HL-60 (cell line): Measurements from ENCODE around the gene MIEN1.

Experiments used
- CTCF ChIP-seq: IDR thresholded peaks from one replicate; pipeline ENCODE4 v1.5.1; 2011; ENCODE audit warnings: low read length, control low read depth, inconsistent platforms; ENCODE audit not compliant: insufficient read depth
- POLR2AphosphoS5 ChIP-seq: IDR thresholded peaks from 2 replicates; pipeline ENCODE4 v1.6.1; 2012; ENCODE audit warnings: low read depth

- TF ChIP-seq CTCF (no peak), POLR2AphosphoS5 (no peak)
Observed at GRCh38 chr17:39715375-39716072, 14.8 kb downstream of the MIEN1 start.
